GM21723 (cell line): ENCODE measurements around the gene CYLC2.

ENCODE experiments used
- ATAC-seq: cut with Tn5 transposase; IDR thresholded peaks from one replicate; pipeline ENCODE4 v1.9.1; 2021; ENCODE audit warnings: mild to moderate bottlenecking, moderate library complexity; ENCODE audit not compliant: unreplicated experiment

CYLC2 gene

GRCh38 chr9:102995033-102995432 lies at the start of gene CYLC2:
CYLC2 (plus strand) TSS chr9:102995333; CDS start chr9:102995381, 48 bp downstream.
- no peak for ATAC-seq

GRCh38 chr9:102950346-102950745 lies 44.8 kb upstream of the CYLC2 start:
- no peak for ATAC-seq

GRCh38 chr9:102966999-102967398 lies 28.1 kb upstream of the CYLC2 start:
- ATAC-seq = no peak

GRCh38 chr9:102967979-102968378 lies 27.2 kb upstream of the CYLC2 start:
- ATAC-seq = no peak

- no peak for ATAC-seq
Observed at GRCh38 chr9:102972780-102973179, 22.4 kb upstream of the CYLC2 start.

GRCh38 chr9:102974530-102974929 lies 20.6 kb upstream of the CYLC2 start:
- no peak for ATAC-seq

GRCh38 chr9:102975251-102975650 lies 19.9 kb upstream of the CYLC2 start:
- ATAC-seq = no peak

GRCh38 chr9:102985162-102985895 lies 9.8 kb upstream of the CYLC2 start:
- ATAC-seq = no peak

GRCh38 chr9:102986425-102986824 lies 8.7 kb upstream of the CYLC2 start:
- ATAC-seq = no peak

- ATAC-seq = no peak
Observed at GRCh38 chr9:103003689-103004088, 8.6 kb downstream of the CYLC2 start.

- no peak for ATAC-seq
Observed at GRCh38 chr9:103014242-103014641, 19.1 kb downstream of the CYLC2 start.

- no peak for ATAC-seq
Observed at GRCh38 chr9:103025796-103026195, 30.7 kb downstream of the CYLC2 start.

GRCh38 chr9:103037508-103038477 lies 42.7 kb downstream of the CYLC2 start:
- ATAC-seq = no peak

GRCh38 chr9:103041961-103042360 lies 46.8 kb downstream of the CYLC2 start:
- ATAC-seq = no peak
